Caco-2 (cell line): ENCODE results near the gene ADAMTS5. TPM values are rescaled to one million over a fixed set of nuclear protein-coding genes. Genes with fewer than 3 reads are reported as not detected.

Experiments
- BruUV-seq: library from RNA; stranded (reverse); fragments of 400-500 nt; replicated peaks from 2 replicates; lab custom pipeline; 2021; lab: Mats Ljungman, UMichigan
- CTCF ChIA-PET: fragments of 300-600 bp; sonication (Branson Sonifier 250); formaldehyde crosslinking; loops from one replicate; lab custom pipeline; 2022; ENCODE audit warnings: antibody characterized with exemption; lab: Charles Lee
- POLR2A ChIA-PET: fragments of 300-600 bp; sonication (Branson Sonifier 250); formaldehyde crosslinking; loops from one replicate; lab custom pipeline; 2022; ENCODE audit warnings: antibody characterized with exemption; lab: Charles Lee
- DNase-seq, 2 experiments: peaks; one replicate each; pipeline versions ENCODE4 v3.0.0 to v3.0.0-alpha.2; 2020 to 2022
- H3K27me3 ChIP-seq: replicated peaks from 2 replicates; pipeline ENCODE4 v1.6.0; 2011; ENCODE audit warnings: low read length; ENCODE audit not compliant: control insufficient read depth, insufficient read depth
- H3K36me3 ChIP-seq: 2 replicates; pipeline ENCODE4 v1.5.1; 2011; ENCODE audit warnings: low read length; ENCODE audit not compliant: control insufficient read depth, insufficient read depth
- H3K4me1 ChIP-seq: fragments of 250-450 bp; sonication (Bioruptor Pico); 2 replicates; pipeline ENCODE4 v1.5.1; 2020; ENCODE audit warnings: mild to moderate bottlenecking
- H3K4me3 ChIP-seq: 2 replicates; pipeline ENCODE4 v1.5.1; 2011; ENCODE audit warnings: low read depth, mild to moderate bottlenecking, control low read depth, low read length
- H3K9me3 ChIP-seq: fragments of 250-450 bp; sonication (Bioruptor Pico); 2 replicates; pipeline ENCODE4 v1.5.1; 2020; ENCODE audit warnings: mild to moderate bottlenecking, moderate library complexity
- H3K27ac Mint-ChIP-seq: one replicate; pipeline ENCODE4 v1.8.0; 2022; ENCODE audit warnings: mixed read lengths; ENCODE audit not compliant: unreplicated experiment
- H3K27me3 Mint-ChIP-seq: one replicate; pipeline ENCODE4 v1.8.0; 2022; ENCODE audit warnings: mixed read lengths; ENCODE audit not compliant: insufficient read depth, unreplicated experiment
- H3K36me3 Mint-ChIP-seq: one replicate; pipeline ENCODE4 v1.8.0; 2022; ENCODE audit warnings: mild to moderate bottlenecking, mixed read lengths; ENCODE audit not compliant: insufficient read depth, unreplicated experiment
- H3K4me1 Mint-ChIP-seq: one replicate; pipeline ENCODE4 v1.8.0; 2022; ENCODE audit warnings: low read depth, mixed read lengths; ENCODE audit not compliant: unreplicated experiment
- H3K4me3 Mint-ChIP-seq: one replicate; pipeline ENCODE4 v1.8.0; 2022; ENCODE audit warnings: mild to moderate bottlenecking, moderate library complexity, mixed read lengths; ENCODE audit not compliant: unreplicated experiment
- H3K9me3 Mint-ChIP-seq: one replicate; pipeline ENCODE4 v1.8.0; 2022; ENCODE audit warnings: mixed read lengths; ENCODE audit not compliant: unreplicated experiment
- intact Hi-C: fragments of 100-400 bp; cut with micrococcal nuclease; formaldehyde crosslinking; loops from one replicate; pipeline ENCODE4 v1.10.0; 2022; ENCODE audit not compliant: unreplicated experiment
- total RNA-seq: library from RNA; stranded (reverse); gene quantifications from 2 replicates; pipeline ENCODE4 v1.2.3, GENCODE V29; 2022
- TF ChIP-seq, protein P1 (sequence below), 2 experiments: fragments of 200-600 bp in 1 of 2; IDR thresholded peaks; 1 replicate in 1 of 2; 2 replicates in 1 of 2; pipeline versions ENCODE4 v1.5.1 to v1.8.0; 2011 to 2022; ENCODE audit warnings: antibody characterized with exemption in 1 of 2, control low read depth in 1 of 2, inconsistent platforms in 1 of 2, low read depth in 1 of 2, low read length in 1 of 2, mild to moderate bottlenecking in 1 of 2, moderate library complexity in 1 of 2; ENCODE audit not compliant: insufficient read depth in 1 of 2, severe bottlenecking in 1 of 2, unreplicated experiment in 1 of 2

Gene ADAMTS5
- total RNA-seq, 1 experiment from 2014 or later = not detected

GRCh38 chr21:26982767-26983166, 15.9 kb upstream of the ADAMTS5 start:
- H3K36me3 Mint-ChIP-seq = no peaks in the 10 kb centered on the region
- Histone ChIP-seq H3K4me3 (no peak overlapping the region), H3K36me3 (no peaks in the 10 kb centered on the region), H3K9me3 (peaks cover 8% of the 10 kb centered on the region; the same call in 1 of the 2 replicates), H3K4me1 (no peaks in the 10 kb centered on the region), H3K27me3 (no peaks in the 10 kb centered on the region)
- no TSS peak for BruUV-seq
- ChIA-PET POLR2A (no interaction called here), CTCF (no interaction called here)
- TF ChIP-seq, protein P1, sequence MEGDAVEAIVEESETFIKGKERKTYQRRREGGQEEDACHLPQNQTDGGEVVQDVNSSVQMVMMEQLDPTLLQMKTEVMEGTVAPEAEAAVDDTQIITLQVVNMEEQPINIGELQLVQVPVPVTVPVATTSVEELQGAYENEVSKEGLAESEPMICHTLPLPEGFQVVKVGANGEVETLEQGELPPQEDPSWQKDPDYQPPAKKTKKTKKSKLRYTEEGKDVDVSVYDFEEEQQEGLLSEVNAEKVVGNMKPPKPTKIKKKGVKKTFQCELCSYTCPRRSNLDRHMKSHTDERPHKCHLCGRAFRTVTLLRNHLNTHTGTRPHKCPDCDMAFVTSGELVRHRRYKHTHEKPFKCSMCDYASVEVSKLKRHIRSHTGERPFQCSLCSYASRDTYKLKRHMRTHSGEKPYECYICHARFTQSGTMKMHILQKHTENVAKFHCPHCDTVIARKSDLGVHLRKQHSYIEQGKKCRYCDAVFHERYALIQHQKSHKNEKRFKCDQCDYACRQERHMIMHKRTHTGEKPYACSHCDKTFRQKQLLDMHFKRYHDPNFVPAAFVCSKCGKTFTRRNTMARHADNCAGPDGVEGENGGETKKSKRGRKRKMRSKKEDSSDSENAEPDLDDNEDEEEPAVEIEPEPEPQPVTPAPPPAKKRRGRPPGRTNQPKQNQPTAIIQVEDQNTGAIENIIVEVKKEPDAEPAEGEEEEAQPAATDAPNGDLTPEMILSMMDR (IDR thresholded peaks at IDR 0.05; ENCODE audit: insufficient read depth in 1 of 2, low read depth in 1 of 2, low read length in 1 of 2, severe bottlenecking in 1 of 2, unreplicated experiment in 1 of 2) = no peak
- H3K9me3 Mint-ChIP-seq = peaks cover 10% of the 10 kb centered on the region
- intact Hi-C loops = no loop called here
- no peak overlapping the region for H3K27ac Mint-ChIP-seq
- H3K4me3 Mint-ChIP-seq = no peak overlapping the region
- no peak for DNase-seq
- no peaks in the 10 kb centered on the region for H3K4me1 Mint-ChIP-seq
- no peaks in the 10 kb centered on the region for H3K27me3 Mint-ChIP-seq

DNA sequence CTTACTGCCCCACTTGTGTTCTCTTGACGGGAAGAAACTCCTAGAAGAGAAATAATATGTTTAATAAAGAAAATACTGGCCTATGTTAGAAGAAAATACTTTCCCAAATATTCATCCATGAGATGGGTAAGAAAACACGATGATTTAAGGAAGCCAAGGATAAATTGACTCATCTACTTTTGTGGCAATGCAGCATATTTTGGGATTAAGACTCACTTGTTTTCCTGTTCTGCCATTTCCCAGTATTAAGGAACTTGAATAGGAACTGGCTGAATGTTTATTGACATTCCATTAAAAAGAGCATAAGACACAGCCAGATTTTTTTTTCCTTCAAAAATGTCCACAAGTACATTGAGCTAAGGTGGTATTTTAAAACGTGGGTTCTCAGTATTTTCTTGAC, 10.9 kb upstream of the ADAMTS5 start:
- H3K27me3 ChIP-seq = no peaks in the 10 kb centered on the region
- Mint-ChIP-seq H3K27ac (no peak overlapping the region), H3K4me1 (no peaks in the 10 kb centered on the region), H3K4me3 (no peak overlapping the region), H3K9me3 (peaks cover 10% of the 10 kb centered on the region), H3K36me3 (no peaks in the 10 kb centered on the region), H3K27me3 (no peaks in the 10 kb centered on the region)
- no TSS peak for BruUV-seq
- H3K4me3 ChIP-seq = no peak overlapping the region
- peaks cover 8% of the 10 kb centered on the region; the same call in 1 of the 2 replicates for H3K9me3 ChIP-seq
- no peak for DNase-seq
- intact Hi-C loops = no loop called here
- ChIA-PET POLR2A (no interaction called here), CTCF (no interaction called here)
- no peaks in the 10 kb centered on the region for H3K36me3 ChIP-seq
- TF ChIP-seq, protein P1 (IDR thresholded peaks at IDR 0.05; ENCODE audit: insufficient read depth in 1 of 2, low read depth in 1 of 2, low read length in 1 of 2, severe bottlenecking in 1 of 2, unreplicated experiment in 1 of 2) = no peak
- H3K4me1 ChIP-seq = no peaks in the 10 kb centered on the region

DNA sequence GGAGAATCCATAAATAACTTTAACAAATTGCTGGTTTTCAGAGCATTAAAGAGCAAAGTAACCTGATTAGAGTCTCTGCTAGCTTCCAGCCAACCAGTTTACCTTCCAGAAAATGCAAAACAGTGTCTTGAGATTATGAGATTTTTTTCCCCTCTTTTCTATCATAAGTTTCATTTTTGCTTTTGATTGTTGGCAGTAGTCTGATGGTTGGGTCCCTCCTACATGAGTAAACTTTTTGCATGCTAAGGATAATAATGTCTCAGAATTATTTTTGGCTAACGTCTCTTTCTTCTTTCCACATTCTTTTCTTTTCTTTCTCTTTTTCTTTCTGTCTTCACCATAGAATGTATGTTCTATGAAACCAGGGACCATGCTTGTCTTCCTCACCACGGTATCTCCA, 6.3 kb upstream of the ADAMTS5 start:
- no TSS peak for BruUV-seq
- Mint-ChIP-seq H3K9me3 (no peaks in the 10 kb centered on the region), H3K4me1 (no peaks in the 10 kb centered on the region), H3K27ac (no peak overlapping the region), H3K36me3 (no peaks in the 10 kb centered on the region), H3K27me3 (peaks cover 9% of the 10 kb centered on the region), H3K4me3 (no peak overlapping the region)
- ChIA-PET POLR2A (no interaction called here), CTCF (no interaction called here)
- H3K4me3 ChIP-seq = no peak overlapping the region
- H3K9me3 ChIP-seq = no peaks in the 10 kb centered on the region
- no peaks in the 10 kb centered on the region for H3K36me3 ChIP-seq
- intact Hi-C loops = no loop called here
- H3K4me1 ChIP-seq = no peaks in the 10 kb centered on the region
- DNase-seq = no peak
- no peaks in the 10 kb centered on the region for H3K27me3 ChIP-seq
- TF ChIP-seq, protein P1 (IDR thresholded peaks at IDR 0.05; ENCODE audit: insufficient read depth in 1 of 2, low read depth in 1 of 2, low read length in 1 of 2, severe bottlenecking in 1 of 2, unreplicated experiment in 1 of 2) = no peak
